Coronary artery (tissue), 2 donors: ENCODE results near the gene REC114.

ENCODE experiments used
- DNase-seq: peaks from one replicate; pipeline ENCODE4 v3.0.0-alpha.2; 2017; ENCODE audit warnings: low spot score
- H3K27ac ChIP-seq, 2 donors: fragments of 200-600 bp; sonication (generic); one replicate each; pipeline ENCODE4 v1.5.1; 2016 to 2019
- H3K4me3 ChIP-seq: fragments of 200-600 bp; sonication (generic); 2 replicates; pipeline ENCODE4 v1.5.1; 2016; ENCODE audit warnings: mild to moderate bottlenecking, moderate library complexity
- CTCF ChIP-seq: fragments of 200-600 bp; sonication (generic); IDR thresholded peaks from one replicate; pipeline ENCODE4 v1.5.1; 2019; ENCODE audit warnings: antibody characterized with exemption

Gene REC114

DNA sequence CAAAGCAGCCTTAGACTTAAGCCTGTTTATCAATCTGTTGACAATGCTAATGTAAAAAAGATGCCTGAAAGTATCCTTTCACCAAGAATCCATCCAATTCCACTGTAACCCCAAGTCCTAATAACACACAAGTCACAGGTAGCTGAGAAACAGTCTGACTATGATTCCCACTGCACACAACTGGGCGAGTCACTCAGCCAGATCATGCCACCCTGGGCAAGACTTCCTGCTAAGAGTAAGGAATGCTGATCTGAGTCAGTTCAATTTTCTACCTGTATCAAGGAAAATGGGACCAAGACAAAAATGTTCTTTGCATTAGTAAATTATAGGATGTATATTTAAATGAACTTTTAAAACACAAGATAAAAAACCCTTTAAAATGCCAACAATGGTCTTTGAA, 157.0 kb downstream of the REC114 start:
- no peak for DNase-seq
- no peak overlapping the region for H3K4me3 ChIP-seq
- no peak for TF ChIP-seq CTCF
- peak overlapping the region in 1 of 2 donors; percentile 79 for H3K27ac ChIP-seq

GRCh38 chr15:73600413-73601335, 157.7 kb downstream of the REC114 start:
- Histone ChIP-seq H3K27ac (peak overlapping the region; percentile 40 to 79), H3K4me3 (no peak overlapping the region)
- TF ChIP-seq CTCF, result no peak
- no peak for DNase-seq

- H3K27ac ChIP-seq, result peak overlapping the region; percentile 40 to 79
- TF ChIP-seq CTCF, result no peak
- no peak for DNase-seq
- peak overlapping the region; percentile 25 for H3K4me3 ChIP-seq
Measured at GRCh38 chr15:73601451-73602445, 158.8 kb downstream of the REC114 start.

DNA sequence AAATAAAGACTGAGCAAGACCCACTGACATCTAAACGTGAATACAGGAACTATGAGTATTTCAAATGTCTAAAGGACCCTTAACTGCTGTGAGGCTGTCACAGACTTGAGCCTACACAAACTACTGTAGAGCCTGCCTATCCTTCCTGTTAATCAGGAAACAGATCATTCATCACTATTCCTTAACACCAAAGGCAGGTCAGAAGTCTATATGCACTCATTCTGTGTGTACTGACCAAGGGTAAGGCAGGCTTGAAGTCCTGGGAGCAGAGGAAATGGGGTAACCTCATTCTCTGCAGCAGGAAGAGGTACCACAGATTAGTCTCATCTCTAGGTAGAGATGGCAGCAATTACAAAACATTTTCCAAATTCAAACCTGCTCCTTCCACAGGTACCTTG, 159.5 kb downstream of the REC114 start:
- no peak for DNase-seq
- H3K4me3 ChIP-seq, result no peak overlapping the region
- no peak for TF ChIP-seq CTCF
- peak overlapping the region; percentile 40 to 79 for H3K27ac ChIP-seq

DNA sequence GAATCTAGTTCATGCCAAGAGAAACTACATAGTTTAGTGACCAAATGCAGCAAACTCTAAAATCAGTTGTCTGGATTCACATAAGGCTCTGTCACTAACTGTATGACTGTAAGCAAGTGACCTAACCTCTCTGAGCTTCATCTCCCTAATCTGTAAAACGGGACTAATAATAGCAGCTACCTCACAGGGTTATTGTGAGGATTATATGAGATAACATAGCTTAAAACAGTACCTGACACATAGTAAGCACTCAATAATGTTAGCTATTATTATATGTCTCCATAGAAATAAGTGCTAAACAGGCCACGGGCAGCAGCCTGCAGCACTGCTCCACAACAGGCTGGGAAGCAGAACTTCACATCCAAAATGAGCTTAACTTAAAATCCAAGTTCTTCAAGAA, 160.0 kb downstream of the REC114 start:
- Histone ChIP-seq H3K27ac (peak overlapping the region; percentile 40 to 79), H3K4me3 (no peak overlapping the region)
- TF ChIP-seq CTCF, result no peak
- no peak for DNase-seq

DNA sequence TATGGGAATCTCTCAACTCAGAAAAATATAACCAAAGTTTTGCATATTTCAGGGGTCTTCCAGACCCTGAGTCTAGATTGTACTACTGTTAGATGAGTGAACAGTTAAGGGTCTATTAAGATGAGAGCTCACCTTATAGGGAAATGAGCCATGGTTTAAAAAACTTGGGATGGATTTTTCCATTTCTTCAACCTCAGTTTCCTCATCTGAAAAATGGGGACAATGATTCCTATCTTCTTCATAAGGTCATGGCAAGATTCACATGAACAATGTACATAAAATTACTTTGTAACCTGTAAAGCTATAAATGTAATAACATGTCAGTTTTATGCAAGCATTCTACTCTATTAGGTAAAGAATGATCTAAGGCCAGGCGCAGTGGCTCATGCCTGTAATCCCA, 161.5 kb downstream of the REC114 start:
- no peak for DNase-seq
- Histone ChIP-seq H3K4me3 (no peak overlapping the region), H3K27ac (no peak overlapping the region)
- TF ChIP-seq CTCF, result no peak
